Fibroblast of skin of right quadriceps (primary cell): ENCODE measurements around the gene CUBN.
"Not testable (repeated sequence)": the region's sequence is repeated elsewhere in the genome, so short reads cannot be mapped to it uniquely, and the experiment has no call there.

Experiments used
- DNase-seq: peaks from one replicate; pipeline ENCODE4 v3.0.0-alpha.2; 2013

The CUBN gene

DNA sequence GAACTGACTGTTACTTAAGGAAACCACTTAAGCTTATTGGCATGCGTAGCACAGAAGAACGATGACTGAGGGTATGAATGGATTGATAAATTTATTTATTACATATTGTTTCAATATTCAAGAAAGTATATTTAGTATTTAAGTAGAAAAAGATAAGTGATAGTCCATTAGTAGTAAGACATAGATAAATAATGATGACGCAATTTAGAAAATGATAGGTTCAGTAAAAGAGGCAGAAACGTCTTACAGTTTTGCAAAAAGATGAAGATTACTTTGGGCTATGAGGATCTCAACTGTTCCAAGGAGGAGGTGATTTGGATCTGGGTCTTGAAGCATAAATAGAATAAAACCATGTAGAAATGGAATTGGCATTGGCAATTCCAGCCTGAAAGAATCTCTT lies 275.8 kb downstream of the CUBN start:
- DNase-seq, result no peak

DNA sequence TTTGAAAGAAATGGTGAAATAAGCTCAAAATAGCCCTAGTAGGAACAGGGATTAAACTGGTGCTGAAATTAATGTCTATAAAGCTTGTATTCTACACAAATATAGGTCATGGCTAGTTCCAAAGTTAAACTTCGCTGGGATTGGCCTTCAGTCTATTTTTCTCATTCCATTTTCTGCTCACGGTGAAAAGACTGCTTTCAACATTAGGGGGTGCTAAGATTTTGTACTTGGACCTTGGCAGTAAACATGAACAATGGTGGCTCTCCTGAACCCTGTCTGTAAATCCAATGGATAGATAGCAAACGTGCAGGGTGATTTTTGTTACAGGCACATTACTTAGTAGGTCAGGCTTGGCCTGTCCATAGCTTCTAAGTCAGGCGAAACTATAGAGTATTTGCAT lies 276.4 kb downstream of the CUBN start:
- DNase-seq, result peak; percentile 68

DNA sequence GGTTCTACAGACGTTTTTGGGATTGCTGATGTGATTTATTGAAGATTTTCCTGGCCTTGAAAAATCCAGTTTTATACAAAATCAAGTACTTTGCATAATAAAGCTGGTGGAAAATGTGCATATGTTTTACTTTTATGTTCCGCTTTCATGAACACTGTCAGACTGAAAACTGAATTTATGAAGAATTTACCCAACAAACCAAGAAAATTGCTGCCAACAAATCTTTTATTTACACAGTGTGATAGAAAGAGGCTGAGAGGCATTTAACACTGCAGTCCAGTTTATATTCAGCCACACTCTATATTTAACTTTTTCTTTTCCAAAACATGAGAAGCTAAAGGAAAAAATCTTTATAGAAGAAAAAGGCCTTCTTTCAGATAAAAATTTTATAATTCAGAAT lies 277.0 kb downstream of the CUBN start:
- no peak for DNase-seq

DNA sequence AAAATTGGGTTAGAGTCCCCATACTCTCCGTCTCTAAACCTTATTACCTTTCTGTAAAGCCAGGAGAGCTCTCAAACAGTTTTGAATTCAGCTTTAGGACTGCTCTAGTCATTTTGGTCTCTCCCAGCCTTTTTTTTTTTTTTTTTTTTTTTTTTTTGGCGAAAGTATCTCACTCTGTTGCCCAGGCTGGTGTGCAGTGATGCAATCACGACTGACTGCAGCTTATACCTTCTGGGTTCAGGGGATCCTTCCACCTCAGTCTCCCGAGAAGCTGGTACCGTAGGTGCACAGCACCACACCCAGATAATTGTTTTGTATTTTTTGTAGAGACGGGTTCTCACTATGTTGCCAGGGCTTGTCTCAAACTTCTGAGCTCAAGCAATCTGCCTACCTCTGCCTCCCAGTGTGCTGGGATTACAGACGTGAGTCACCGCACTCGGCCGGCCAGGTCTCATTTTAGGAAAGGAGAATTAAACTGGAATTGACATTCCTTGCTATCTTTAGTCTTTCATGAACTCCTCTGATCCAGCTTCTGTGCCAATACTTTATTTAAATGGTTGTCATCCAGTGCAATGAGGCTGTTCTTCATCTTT lies 281.0 kb downstream of the CUBN start:
- peak; percentile 66 for DNase-seq

DNA sequence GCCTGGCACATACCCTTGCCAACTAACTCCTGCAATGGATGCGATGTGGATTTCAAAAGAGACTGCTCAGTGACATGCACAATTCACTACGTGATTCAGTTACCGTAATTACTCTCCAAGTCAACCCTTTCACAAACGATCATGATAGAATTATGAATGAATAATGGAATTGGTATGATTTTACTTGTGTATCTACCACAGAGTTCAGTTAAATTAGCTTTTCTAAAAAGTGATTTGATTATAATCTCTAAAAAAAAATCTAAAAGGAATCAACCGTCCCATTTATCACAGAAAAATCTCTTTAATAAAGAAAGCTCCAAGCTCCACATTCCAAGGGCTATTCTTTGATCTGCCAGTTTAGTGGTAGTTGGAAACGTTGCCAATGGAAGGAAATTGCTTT lies 282.0 kb downstream of the CUBN start:
- peak; percentile 53 for DNase-seq

DNA sequence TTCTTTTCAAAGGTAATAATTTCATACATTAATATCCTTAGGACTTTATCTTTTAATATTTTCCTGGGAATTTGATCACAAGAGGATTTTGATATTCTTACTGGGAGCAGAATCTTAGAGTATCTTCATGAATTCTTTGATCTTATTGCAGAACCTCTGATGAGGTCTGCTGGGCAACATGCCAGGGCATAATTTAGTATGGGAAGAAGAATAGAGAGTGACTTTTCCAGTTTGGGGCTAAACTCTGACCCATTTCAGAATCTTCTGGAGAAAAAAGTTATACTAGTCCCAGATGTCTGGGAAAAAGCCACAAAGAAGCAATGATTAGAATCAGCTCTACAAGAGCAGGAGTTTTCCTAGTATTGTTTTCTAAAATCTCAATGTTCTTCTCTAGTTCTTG lies 284.4 kb downstream of the CUBN start:
- peak; percentile 57 for DNase-seq

DNA sequence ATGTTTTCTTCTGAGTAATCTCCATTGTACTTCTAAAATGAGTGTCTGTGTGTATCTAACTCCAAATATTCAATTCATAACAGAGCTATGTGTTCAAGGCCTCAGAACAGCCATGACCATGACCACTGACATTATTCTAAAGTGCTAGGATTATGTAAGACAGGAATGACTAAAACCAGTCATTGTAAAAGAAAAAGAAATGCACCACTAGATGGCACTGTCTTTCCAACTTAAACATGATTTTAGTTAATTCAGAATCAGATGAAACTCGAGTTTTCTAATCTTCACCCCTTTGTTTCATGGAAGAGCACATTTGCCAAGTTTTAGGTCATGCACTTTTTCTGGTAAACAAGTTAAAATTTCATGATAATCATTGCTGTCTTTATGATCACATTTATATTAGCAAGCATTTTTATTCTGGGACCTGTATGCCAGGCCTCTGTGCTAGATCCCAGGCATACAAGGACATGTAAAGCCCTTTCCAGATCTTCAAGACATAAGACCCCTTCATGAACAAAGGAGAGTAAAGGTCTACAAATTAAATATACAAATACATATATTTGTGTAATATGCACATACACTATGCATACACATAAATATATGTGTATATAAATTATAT lies 286.2 kb downstream of the CUBN start:
- peak; percentile 81 for DNase-seq

DNA sequence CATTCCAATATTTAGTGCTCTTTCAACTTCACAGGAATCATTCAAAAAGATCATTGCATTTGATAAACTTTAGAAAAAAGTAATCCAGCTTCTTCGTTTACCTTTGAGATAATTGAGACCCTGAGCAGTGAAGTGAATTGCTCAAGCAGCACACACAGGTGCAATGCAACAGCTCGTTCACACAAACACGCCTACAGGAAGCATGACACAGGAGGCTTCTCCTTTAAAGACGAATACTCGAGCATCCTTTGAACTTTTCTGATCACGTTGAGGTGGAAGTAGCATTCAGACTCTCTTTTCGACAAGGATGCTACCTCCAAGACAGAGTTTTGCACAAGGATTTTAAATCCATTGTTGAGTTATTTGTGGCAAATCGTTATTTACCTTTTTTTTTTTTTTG lies 294.4 kb downstream of the CUBN start:
- no peak for DNase-seq

DNA sequence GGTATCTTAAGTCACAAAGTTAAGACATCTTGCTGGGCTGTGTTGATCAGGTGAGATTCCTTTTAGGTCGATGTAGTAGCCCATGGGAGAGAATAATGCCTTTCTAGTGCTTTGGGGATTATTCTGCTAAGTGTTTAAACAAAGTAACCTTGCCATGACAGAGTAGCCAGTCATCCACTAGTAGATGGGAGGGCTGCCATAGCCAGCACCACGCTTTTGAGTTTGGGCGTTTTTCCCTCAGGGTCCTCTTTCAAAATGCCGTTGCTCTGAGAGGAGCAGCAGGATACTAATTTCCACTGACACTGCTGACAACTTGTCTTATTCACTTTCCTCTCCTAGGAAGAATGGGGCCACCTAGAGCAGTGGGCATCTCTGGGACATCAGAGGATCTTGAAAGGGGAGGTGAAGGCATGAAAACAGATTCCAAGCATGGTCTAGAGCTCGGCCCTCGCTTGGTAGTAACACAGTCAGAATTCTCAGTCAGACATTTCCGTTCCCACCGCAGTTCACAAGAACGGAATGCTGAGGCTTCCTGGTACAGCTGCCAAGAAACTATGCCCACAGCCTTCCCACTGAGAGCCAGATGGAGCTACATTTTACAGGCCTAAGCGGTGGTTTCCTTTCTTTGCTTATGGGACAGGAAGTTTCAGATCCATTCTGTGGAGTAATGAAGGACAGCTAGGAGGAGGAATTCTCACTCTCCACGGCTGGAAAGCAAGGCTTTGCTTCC lies 297.1 kb downstream of the CUBN start:
- DNase-seq, result peak; percentile 96

DNA sequence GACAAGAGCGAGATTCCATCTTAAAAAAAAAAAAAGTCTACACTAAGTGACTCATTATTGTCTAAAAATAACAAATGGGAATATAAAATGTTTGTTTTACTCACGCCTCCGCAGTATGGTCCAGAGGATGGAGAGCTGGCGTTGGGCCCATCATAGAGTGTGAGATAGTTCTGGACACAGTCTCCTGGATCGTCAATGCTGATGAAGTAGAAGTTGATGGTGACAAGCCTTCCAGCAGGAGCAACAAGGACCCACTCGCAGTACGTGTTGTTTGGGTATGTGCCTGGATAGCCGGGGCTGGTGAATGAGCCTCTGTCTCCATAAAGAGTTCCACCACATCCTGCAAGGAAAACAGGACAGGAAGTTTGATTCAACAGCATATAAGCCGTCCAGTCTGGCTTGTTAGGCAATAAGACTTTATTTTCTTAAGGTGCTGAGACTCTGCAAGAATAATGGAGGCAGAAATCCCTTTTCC lies 300.9 kb downstream of the CUBN start:
- DNase-seq, result peak; percentile 76

DNA sequence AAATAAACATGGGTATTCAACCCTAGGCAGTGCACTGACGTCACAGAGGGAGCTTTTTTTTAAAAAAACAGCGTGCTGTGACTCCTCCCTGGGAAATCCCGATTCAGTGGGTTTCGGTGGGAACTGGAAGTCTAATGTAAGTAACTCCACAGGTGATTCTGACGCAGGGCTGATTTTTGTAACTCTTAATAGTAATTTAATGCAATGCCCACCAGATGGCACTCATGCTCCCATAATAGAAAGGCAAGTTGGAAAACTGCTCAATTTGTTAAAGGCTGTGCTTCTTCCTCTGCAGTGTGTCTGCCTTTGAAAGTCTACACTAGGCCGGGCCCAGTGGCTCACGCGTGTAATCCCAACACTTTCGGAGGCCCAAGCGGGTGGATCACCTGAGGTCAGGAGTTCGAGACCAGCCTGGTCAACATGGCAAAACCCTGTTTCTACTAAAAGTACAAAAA lies 301.5 kb downstream of the CUBN start:
- DNase-seq, result peak; percentile 82

DNA sequence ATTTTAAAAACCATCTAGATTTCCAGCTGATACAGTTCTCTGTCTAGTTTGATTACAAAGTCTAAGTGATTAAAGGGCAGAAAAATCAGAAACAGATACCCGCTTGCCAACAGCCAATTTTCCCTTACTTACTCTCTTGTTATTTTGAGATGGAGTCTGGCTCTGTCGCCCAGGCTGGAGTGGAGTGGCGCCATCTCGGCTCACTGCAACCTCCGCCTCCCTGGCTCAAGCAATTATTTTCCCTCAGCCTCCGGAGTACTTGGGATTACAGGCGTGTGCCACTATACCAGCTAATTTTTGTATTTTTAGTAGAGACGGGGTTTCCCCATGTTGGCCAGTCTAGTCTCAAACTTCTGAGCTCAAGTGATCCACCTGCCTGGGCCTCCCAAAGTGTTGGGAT lies 302.1 kb downstream of the CUBN start:
- DNase-seq, result not testable (repeated sequence)

DNA sequence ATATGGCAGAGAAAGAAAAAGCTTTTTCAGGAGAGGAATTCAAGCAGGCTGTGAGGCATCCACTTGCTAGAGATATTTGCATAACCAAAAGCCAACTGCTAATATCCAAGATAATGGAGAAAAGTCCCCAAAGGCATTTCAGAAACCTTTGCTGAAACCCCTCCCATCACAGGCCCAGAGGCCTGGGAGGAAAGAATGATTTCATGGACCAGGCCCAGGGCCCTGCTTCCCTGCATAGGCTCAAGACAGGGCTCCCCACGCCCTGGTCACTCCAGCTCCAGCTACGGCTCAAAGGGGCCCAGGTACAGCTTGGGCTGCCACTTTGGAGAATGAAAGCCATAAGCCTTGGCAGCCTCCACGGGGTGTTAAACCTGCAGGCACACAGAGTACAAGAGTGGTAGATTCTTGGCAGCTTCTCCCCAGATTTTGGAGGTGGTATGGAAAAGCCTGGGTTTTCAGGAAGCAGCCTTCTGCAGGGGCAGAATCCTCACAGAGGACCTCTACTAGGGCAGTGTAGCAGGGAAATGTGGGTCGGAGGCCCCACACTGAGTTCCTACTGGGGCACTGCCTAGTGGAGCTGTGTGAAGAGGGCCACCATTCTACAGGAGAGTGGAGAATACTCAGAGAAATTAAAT lies 306.8 kb downstream of the CUBN start:
- DNase-seq, result no peak

DNA sequence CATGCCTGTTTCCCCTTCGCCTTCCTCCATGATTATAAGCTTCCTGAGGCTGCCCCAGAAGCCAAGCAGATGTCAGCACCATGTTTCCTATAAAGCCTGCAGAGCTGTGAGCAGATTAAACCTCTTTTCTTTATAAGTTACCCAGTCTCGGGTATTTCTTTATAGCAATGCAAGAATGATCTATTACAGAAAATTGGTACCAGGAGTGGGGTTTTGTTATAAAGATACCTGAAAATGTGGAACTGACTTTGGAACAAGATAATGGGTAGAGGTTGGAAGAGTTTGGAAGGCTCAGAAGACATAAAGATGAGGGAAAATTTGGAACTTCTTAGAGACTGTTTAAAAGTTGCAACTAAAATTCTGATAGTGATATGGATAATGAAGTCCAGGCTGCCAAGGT lies 307.6 kb downstream of the CUBN start:
- DNase-seq, result no peak

DNA sequence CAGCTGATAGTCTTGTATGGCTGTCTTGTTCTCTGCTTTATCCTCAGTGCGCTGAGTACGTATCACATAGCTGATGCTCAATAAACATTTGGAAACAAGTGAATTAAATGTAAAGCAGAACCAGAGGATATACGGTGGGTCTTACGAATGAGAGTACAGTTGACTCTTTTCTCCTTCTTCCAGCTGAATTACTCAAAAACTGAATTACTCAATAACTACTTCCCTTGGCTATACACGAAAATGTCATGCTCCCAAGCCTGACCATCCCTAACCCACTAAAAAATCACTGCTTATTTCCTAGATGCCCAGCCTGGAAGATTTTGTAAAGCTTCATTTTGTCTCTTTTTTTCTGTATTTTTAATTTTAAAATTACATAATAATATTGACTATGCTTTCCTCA lies 309.2 kb downstream of the CUBN start:
- no peak for DNase-seq

DNA sequence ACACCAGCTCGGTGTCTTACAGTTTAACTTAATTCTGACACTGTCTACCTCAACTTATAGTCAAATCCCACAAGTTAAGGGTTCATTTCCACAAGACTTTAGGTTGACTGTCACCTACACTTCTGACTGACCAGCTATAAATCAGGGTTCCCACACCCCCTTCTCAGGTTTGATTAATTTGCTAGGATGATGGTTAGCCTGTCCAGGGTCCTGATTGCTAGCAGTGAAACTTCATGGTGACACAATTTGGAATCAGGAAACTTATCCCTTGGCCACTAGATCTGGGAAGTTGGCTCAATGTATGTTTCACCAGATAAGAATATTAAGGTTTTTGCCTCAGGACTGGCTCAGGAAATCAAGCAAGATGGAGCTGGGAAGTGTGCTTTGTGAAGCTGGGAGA lies 309.6 kb downstream of the CUBN start:
- no peak for DNase-seq

DNA sequence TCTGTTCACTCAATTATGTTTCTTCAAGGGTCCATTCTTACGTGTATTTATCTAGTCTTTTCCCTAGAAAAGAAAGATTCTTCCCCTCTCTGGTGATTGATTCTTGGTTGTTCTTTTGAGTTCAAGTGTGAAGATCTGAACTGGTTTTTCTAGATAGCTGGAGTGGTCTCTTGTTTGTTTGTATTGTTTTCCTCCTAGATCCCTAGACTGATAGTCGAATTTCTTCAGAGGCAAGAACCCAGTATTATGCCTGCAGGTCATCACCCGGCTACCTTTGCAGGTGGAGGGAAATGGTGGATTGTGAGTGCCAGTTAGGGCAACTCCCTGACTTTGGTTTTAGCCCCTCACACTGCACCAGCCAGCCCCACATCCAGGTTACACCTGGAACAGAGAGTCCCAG lies 310.2 kb downstream of the CUBN start:
- DNase-seq, result no peak

DNA sequence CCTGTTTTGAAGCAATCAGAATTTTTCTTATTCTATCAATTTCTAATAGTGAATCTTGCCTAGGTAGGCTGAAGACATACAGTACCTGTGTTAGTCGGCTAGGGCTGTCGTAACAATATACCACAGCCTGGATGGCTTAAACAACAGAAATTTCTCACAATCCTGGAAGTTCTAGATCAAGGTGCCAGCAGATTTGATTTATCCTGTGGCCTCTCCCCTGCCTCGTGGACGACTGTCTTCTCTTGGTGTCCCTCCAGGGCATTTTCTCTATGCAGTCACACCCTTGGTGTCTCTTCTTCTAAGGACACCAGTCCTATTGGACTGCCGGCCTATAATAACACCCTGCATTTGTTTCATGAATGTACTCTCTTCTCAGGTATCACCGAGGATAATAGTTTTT lies 310.6 kb downstream of the CUBN start:
- DNase-seq, result no peak

DNA sequence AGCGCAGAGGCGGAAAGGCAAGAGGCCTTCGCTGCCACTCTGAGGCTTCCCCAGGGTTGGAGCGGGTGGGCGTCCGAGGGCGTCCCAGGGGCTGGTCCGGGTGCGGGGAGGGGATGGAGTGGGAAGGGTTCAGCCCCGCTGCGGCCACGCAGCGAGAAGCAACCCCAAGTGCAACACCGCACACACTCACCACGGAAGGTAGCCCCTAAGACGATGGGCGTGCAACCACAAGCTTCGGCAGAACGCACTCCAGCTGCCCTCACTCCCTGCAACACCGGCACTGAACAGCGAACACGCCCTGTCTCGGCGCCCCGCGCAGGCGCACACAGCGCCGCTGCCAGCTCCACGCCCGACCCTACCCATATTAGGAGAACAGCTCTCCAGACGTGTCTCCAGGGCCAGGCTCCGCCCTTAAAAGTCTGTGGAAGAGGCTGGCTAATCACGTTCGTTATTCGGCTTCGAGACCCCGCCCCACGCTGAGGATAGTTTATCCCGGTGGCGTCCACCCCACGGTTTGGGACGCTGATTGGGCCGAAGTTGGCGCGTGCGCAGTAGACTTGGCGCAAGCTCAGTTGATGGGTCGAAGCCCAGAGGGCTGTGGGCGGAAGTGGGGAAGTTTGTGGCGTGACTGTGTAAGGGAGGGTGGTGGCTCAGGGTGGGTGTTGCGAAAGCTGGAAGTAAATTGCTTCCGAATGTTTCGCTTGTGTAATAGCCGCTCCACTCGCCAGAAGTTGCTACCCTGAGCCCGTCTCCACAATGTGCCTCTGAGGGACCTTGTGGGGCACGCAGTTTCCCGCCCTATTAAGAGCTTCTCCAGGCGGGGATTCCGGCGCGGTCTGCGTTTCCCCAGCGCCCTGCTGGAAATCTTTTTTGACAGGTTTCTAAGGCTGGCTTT lies 312.2 kb downstream of the CUBN start, which contains the start of gene RSU1:
TSS of gene RSU1 (minus strand) at position 300 of the 895 bp plus-strand sequence. CDS start 343 bp downstream, outside the sequence.
- peak; percentile 100 for DNase-seq

DNA sequence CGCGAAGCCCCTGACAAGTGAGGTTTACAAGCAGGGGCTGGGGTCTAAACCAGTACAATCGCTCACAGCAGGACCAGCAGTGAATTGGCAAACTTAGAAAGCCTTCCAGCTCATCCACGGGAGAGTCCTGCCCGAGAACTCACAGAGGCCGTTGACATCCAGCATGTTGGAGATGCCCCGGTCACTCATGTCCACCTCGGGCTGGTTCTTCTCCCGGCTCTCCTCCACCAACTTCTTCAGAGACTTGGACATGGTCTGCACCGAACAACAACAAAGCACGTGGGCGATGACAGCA lies 312.8 kb downstream of the CUBN start:
- no peak for DNase-seq

DNA sequence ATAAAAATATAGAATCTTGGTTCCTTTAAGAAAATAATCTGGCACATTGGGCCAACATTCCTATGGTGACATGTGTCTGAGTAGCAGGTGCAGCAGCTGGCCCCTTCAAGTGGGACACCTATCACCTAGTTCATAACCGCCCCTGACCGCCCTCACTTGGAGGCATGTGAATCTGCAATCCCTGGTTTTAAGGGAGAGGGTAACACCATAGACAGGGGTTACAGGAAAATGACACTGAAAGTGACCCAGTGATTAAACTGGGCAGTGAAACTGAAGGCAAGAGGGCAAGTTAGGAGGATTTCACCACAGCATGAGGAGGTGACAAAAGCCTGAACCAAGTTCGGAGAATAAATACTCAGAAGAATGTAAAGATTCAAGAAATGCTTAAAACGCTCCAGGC lies 313.4 kb downstream of the CUBN start:
- DNase-seq, result no peak

DNA sequence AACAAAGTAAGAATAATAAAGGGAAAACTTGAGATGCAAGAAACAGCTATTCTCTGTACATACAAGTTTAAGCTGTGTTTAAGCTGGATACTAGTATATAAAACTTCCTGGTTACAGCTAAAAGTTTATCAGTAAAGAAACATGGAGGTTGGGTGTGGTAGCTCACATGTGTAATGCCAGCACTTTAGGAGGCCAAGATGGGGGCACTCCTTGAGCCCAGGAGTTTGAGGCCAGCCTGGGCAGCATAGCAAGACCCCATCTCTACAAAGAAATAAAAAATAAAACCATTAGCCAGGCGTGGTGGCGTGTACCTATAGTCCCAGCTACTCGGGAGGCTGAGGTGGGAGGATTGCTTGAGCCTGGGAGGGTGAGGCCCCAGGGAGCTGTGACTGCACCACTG lies 315.6 kb downstream of the CUBN start:
- DNase-seq, result no peak

DNA sequence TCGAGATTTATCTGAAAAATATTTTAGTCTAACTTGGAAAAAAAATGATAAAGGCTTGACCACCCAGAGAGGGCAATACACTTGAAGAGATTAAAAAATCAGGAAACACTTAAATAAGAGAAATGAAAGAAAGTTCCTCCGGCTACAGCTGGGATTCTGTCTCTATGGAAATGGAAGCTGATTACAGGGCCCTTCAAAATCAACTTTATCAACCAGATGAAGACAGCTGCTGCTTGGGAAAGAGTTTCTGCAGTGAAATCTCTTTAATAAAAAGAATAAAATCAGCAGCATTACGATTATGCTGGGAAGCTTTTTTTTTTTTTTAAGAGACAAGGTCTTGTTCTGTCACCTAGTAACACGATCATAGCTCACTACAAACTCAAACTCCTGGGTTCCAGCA lies 316.9 kb downstream of the CUBN start:
- DNase-seq, result no peak
